HG03575 (cell line): ENCODE data around the gene TIMM13.
"Not testable (repeated sequence)": the region's sequence is repeated elsewhere in the genome, so short reads cannot be mapped to it uniquely, and the experiment has no call there.

Source experiments
- ATAC-seq: cut with Tn5 transposase; IDR thresholded peaks from one replicate; pipeline ENCODE4 v1.9.1; 2021; ENCODE audit not compliant: unreplicated experiment, insufficient number of reproducible peaks, low FRiP score; ENCODE audit errors: extremely low read depth

Gene TIMM13

GRCh38 chr19:2420490-2420889 lies 6.9 kb downstream of the TIMM13 start:
- ATAC-seq, result no peak

DNA sequence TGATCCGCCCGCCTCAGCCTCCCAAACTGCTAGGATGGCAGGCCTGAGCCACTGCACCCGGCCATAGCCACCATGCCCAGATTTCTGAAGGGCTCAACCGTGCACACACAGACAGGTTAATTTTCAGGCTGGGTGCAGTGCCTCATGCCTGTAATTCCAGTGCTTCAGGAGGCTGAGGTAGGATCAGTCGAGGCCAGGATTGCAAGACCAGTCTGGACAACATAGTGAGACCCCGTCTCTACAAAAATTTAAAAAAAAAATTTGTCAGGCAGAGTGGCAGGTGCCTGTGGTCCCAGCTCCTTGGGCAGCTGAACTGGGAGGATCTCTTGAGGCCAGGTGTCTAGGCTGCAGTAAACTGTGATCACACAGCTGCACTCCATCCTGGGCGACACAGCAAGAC lies 7.6 kb downstream of the TIMM13 start:
- ATAC-seq, result no peak

DNA sequence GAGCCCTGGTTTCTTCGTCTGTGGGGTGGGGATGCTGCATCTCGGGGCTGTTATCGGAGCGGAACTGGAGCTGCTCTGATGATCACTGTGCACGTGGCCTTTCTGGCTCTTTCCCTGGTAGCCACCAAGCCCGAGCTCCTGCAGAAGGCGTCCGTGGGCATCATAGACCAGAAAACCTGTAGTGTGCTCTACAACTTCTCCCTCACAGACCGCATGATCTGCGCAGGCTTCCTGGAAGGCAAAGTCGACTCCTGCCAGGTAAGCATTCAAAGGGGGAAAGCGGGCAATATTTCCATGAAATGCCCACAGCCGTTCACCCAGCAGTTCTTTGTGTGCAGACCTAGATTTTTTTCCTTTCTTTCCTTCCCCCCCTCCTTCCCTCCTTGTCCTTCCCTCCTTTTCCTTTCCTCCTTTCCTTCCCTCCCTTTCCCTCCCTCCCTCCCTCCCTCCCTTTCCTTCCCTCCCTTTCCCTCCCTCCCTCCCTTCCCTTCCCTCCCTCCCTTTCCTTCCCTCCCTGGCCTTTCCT lies 9.4 kb downstream of the TIMM13 start:
- ATAC-seq, result no peak

- ATAC-seq, result not testable (repeated sequence)
These were observed 9.9 kb downstream of the TIMM13 start for GRCh38 chr19:2417436-2417835.

DNA sequence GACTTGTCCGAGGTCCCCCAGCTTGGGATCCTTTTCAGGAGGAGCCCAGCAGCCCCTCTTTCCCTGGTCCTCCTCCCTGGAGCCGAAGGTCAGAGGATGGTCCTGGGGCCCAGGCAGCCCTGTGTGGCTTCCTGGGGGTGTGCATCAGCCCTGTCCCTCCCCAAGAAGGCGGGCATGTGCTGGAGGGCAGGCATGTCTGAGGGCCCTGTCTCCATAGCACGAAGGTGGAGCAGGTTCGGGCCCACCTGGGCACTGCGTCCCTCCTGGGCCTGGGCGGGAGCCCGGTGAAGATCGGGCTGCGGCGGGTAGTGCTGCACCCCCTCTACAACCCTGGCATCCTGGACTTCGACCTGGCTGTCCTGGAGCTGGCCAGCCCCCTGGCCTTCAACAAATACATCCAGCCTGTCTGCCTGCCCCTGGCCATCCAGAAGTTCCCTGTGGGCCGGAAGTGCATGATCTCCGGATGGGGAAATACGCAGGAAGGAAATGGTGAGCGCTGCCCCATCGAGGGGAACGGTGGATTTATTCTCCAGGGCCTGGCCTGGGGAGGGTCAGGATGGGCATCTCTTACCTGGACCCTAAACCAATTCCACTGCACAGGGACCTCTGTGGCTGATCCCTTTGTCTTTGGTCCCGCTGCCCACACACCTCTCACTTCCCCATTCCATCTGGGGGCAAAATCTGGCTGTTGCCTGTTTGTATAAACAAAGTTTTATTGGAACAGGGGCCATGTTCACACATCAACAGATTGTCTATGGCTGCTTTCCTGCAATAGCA lies 10.9 kb downstream of the TIMM13 start:
- no peak for ATAC-seq

GRCh38 chr19:2415973-2416319 lies 11.4 kb downstream of the TIMM13 start:
- no peak for ATAC-seq

- no peak for ATAC-seq
These were observed 12.0 kb downstream of the TIMM13 start for GRCh38 chr19:2415281-2415972.

DNA sequence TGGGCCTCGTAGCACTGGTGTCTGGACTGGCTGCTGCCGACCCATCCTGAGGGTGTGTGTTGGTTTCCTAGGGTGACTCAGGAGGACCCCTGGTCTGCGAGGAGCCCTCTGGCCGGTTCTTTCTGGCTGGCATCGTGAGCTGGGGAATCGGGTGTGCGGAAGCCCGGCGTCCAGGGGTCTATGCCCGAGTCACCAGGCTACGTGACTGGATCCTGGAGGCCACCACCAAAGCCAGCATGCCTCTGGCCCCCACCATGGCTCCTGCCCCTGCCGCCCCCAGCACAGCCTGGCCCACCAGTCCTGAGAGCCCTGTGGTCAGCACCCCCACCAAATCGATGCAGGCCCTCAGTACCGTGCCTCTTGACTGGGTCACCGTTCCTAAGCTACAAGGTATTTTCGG lies 13.8 kb downstream of the TIMM13 start:
- ATAC-seq, result no peak

DNA sequence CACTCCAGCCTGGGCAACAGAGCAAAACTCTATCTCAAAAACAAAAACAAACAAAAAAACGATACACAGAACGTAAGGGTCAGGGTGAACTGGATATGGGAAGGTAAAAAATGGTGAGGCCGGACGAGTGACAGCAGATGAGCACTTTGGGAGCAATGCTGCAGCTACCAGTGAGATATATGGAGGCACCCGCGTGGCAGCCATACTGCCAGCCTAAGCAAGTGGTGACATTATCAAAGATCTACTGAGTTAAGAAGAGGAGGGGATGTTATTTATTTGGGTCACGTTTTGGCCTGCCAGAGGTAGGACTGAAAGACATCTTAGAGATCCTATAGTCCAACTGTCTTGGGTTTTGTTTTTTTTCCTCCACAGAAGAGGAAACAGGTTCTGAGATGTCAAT lies 14.2 kb downstream of the TIMM13 start:
- ATAC-seq, result no peak

- no peak for ATAC-seq
These were observed 14.9 kb downstream of the TIMM13 start for GRCh38 chr19:2412449-2412848.

- no peak for ATAC-seq
These were observed 15.7 kb downstream of the TIMM13 start for GRCh38 chr19:2411709-2412108.

DNA sequence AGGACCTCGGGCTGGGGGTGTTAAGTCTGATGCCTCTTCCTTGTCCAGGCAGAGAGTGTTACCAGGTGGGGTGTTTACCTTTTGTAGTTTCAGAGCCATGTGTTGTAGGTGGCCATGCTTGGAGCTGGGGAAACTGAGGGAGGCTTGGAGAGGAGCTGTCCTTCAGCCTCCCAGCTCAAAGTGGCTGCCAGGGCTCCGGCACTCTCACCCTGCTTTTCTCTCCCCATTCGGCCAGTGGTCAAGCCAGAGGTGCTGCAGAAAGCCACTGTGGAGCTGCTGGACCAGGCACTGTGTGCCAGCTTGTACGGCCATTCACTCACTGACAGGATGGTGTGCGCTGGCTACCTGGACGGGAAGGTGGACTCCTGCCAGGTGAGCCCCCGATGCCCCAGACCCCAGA lies 17.4 kb downstream of the TIMM13 start:
- ATAC-seq, result no peak

DNA sequence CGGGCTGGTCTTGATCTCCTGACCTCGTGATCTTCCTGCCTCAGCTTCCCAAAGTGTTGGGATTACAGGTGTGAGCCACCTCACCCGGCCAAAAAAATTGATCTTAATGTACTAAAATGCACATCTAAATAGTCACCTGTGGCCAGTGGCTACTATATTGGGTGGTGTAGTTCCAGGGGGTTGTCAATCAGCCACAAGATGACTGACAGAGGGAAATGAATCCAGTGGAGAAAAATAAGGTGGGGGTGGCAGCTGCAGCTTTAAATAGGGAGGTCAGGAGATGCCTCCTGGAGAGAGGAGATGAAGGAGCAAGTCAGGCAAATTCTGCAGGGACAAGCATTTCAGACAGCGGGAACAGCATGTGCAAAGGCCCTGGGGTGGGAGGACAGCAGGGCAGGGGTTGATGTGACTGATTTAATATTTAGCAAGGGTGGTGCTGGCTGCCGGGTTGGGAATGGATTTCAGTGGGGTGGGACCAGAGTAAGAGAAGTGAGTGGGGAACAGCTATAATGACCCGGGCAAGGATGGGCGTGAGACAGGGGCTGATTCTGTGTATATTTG lies 18.0 kb downstream of the TIMM13 start:
- no peak for ATAC-seq

DNA sequence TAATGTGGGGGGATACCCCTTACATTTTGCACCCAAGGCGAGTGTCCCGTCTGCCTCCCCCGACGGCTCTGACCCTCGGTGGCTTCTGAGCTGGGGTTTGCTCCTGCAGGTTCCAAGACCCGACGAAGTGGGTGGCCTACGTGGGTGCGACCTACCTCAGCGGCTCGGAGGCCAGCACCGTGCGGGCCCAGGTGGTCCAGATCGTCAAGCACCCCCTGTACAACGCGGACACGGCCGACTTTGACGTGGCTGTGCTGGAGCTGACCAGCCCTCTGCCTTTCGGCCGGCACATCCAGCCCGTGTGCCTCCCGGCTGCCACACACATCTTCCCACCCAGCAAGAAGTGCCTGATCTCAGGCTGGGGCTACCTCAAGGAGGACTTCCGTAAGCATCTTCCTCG lies 19.1 kb downstream of the TIMM13 start:
- no peak for ATAC-seq

DNA sequence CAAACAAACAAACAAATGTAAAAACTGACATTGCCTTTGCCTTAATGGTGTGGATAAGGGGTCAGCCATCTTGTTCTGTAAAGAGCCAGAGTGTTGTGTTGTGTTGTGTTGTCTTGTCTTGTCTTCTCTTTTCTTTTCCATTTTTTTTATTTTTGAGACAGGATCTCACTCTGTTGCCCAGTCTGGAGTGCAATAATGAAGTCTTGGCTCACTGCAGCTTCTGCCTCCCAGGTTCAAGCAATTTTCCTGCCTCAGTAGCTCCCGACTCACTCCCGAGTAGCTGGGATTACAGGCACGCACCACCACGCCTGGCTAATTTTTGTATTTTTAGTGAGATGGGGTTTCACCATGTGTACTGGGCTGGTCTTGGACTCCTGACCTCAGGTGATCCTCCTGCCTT lies 27.8 kb downstream of the TIMM13 start:
- no peak for ATAC-seq

- no peak for ATAC-seq
These were observed 28.6 kb downstream of the TIMM13 start for GRCh38 chr19:2398735-2399305.

DNA sequence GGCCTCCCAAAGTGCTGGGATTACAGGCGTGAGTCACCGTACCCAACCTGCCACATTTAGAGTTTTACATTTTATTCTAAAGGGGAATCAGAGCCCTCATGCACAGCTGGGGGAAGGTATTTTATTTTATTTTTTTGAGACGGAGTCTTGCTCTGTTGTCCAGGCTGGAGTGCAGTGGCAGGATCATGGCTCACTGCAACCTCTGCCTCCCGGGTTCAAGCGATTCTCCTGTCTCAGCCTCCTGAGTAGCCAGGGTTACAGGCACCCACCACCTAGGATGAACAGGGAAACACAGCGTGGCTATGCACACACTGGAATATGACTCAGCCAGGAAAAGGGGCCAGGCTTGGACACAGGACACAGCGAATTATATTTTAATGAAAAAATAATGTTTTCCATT lies 30.2 kb downstream of the TIMM13 start:
- ATAC-seq, result not testable (repeated sequence)

DNA sequence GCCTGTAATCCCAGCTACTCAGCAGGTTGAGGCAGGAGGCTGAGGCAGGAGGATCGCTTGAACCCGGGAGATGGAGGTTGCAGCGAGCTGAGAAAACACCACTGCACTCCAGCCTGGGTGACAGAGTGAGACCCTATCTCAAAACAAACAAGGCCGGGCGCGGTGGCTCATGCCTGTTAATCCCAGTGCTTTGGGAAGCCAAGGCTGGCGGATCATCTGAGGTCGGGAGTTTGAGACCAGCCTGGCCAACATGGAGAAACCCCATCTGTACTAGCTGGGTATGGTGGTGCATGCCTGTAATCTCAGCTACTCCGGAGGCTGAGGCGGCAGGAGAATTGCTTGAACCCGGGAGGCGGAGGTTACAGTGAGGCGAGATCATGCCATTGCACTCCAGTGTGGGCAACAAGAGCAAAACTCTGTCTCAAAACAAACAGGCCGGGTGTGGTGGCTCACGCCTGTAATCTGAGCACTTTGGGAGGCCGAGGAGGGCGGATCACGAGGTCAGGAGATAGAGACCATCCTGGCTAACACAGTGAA lies 32.0 kb downstream of the TIMM13 start:
- not testable (repeated sequence) for ATAC-seq

GRCh38 chr19:2394442-2395292 lies 32.7 kb downstream of the TIMM13 start:
- no peak for ATAC-seq
